Spleen (tissue), 7 donors: ENCODE data around the gene CDHR3.

Experiments used
- POLR2A ChIP-seq, 3 donors: fragments of 450-650 bp; IDR thresholded peaks; one replicate each; pipeline ENCODE4 v1.5.1; 2017; ENCODE audit warnings: antibody characterized with exemption in 3 of 3, mild to moderate bottlenecking in 1 of 3
- POLR2AphosphoS5 ChIP-seq, 3 donors: sonication (generic); formaldehyde crosslinking; IDR thresholded peaks; one replicate each; pipeline ENCODE4 v1.5.1; 2017; ENCODE audit warnings: antibody characterized with exemption in 3 of 3
- TF ChIP-seq, protein P1 (sequence below), 11 experiments: fragments of 200-600 bp in 7 of 11; fragments of 450-650 bp in 4 of 11; sonication (generic) in 4 of 11; IDR thresholded peaks in 8 of 11; conservative IDR thresholded peaks in 3 of 11; 1 replicate in 7 of 11; 2 replicates in 4 of 11; pipeline versions ENCODE4 v1.4.0 to v1.8.0; 2016 to 2021; ENCODE audit warnings: antibody characterized with exemption in 11 of 11, inconsistent platforms in 4 of 11, mild to moderate bottlenecking in 1 of 11
- donor health status: DM: no; HTN: no; CAD: no; lungs with moderate emphysema.
- donor health status: DM: no; HTN: no; CAD: no.
- donor health status: DM: no; HTN: no; CAD: no.

DNA sequence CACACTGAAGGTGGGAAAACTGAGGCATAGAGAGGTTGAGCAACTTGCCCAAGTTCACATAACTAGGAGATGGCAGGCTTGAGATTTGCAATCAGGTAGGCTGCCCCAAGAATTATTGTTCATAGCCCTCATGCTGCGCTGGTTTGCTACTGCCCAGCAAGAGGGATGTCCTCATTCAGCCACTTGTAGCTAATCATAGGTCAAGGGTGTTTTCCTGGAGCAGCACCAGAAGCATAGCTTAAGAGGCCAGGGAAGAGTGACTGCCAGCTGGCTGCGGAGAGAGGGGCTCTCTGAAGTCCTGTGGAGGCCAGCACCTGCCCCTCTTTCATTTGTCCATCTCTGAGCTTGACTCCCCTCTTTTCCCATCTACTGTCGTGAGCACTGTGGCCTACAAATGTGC, 15.0 kb downstream of the CDHR3 start:
- TF ChIP-seq POLR2A (IDR thresholded peaks at IDR 0.05) (no peak), POLR2AphosphoS5 (IDR thresholded peaks at IDR 0.05) (no peak)
- TF ChIP-seq, protein P1, sequence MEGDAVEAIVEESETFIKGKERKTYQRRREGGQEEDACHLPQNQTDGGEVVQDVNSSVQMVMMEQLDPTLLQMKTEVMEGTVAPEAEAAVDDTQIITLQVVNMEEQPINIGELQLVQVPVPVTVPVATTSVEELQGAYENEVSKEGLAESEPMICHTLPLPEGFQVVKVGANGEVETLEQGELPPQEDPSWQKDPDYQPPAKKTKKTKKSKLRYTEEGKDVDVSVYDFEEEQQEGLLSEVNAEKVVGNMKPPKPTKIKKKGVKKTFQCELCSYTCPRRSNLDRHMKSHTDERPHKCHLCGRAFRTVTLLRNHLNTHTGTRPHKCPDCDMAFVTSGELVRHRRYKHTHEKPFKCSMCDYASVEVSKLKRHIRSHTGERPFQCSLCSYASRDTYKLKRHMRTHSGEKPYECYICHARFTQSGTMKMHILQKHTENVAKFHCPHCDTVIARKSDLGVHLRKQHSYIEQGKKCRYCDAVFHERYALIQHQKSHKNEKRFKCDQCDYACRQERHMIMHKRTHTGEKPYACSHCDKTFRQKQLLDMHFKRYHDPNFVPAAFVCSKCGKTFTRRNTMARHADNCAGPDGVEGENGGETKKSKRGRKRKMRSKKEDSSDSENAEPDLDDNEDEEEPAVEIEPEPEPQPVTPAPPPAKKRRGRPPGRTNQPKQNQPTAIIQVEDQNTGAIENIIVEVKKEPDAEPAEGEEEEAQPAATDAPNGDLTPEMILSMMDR (IDR thresholded peaks at IDR 0.05 in 8 of 11, conservative IDR thresholded peaks at IDR 0.05 in 3 of 11): no peak
